GM12878 (cell line): ENCODE measurements around the gene SPSB2. TPM values are rescaled to one million over a fixed set of nuclear protein-coding genes. Genes with fewer than 3 reads are reported as not detected.

Experiments used
- ATAC-seq: fragments of 200-7000 bp; cut with Tn5 transposase; 3 replicates; pipeline ENCODE4 v1.9.1; 2020; ENCODE audit warnings: mild to moderate bottlenecking, moderate library complexity
- BruUV-seq: library from RNA; stranded (reverse); fragments of 400-500 nt; replicated peaks from 2 replicates; lab custom pipeline; 2021; lab: Mats Ljungman, UMichigan
- CTCF ChIA-PET: fragments of 300-600 bp; sonication (Branson Sonifier 250); formaldehyde crosslinking; extraction: SDS; loops from one replicate; lab custom pipeline; 2021; ENCODE audit warnings: inconsistent platforms; lab: Yijun Ruan, JAX
- POLR2A ChIA-PET: fragments of 350-600 bp; formaldehyde crosslinking; extraction: SDS; loops from one replicate; lab custom pipeline; 2021; ENCODE audit warnings: inconsistent platforms; lab: Charles Lee
- RAD21 ChIA-PET: fragments of 300-600 bp; sonication (Branson Sonifier 250); formaldehyde crosslinking; loops from one replicate; lab custom pipeline; 2023; ENCODE audit warnings: antibody characterized with exemption; ENCODE audit not compliant: unreplicated experiment; lab: Charles Lee
- SMC1A ChIA-PET: fragments of 300-600 bp; sonication (Branson Sonifier 250); formaldehyde crosslinking; loops from one replicate; lab custom pipeline; 2023; ENCODE audit not compliant: unreplicated experiment, uncharacterized antibody; lab: Charles Lee
- DNase-seq: peaks from one replicate; pipeline ENCODE4 v3.0.0-alpha.2; 2011; ENCODE audit warnings: low read depth, low spot score
- FAIRE-seq: peaks from 3 replicates; lab custom pipeline; 2011; peaks lifted over from hg19 to GRCh38; lab: Jason Lieb, UNC
- H2AFZ ChIP-seq: 2 replicates; pipeline ENCODE4 v1.6.0; 2011; ENCODE audit warnings: low read depth, low read length, control low read depth; ENCODE audit not compliant: control insufficient read depth
- H3K27ac ChIP-seq: 2 replicates; pipeline ENCODE4 v1.5.1; 2011; ENCODE audit warnings: control low read depth; ENCODE audit not compliant: control insufficient read depth, insufficient read depth
- H3K27me3 ChIP-seq, 2 experiments: replicated peaks in 1 of 2; 2 replicates each; pipeline versions ENCODE4 v1.6.0 to v1.6.1; 2011; ENCODE audit warnings: low read length in 1 of 2; ENCODE audit not compliant: control insufficient read depth in 2 of 2, insufficient read depth in 2 of 2
- H3K36me3 ChIP-seq, 2 experiments: 2 replicates each; pipeline ENCODE4 v1.5.1; 2011; ENCODE audit warnings: low read length in 1 of 2; ENCODE audit not compliant: control insufficient read depth in 2 of 2, insufficient read depth in 2 of 2
- H3K4me1 ChIP-seq: 2 replicates; pipeline ENCODE4 v1.6.1; 2011; ENCODE audit warnings: mild to moderate bottlenecking, low read length, moderate library complexity, mixed read lengths; ENCODE audit not compliant: control insufficient read depth, insufficient read depth
- H3K4me2 ChIP-seq: 2 replicates; pipeline ENCODE4 v1.6.0; 2011; ENCODE audit warnings: control low read depth; ENCODE audit not compliant: control insufficient read depth, insufficient read depth
- H3K4me3 ChIP-seq: fragments of 200-600 bp; sonication (generic); 2 replicates; pipeline ENCODE4 v1.5.1; 2016
- H3K79me2 ChIP-seq: 2 replicates; pipeline ENCODE4 v1.6.0; 2011; ENCODE audit warnings: low read length; ENCODE audit not compliant: control insufficient read depth, insufficient read depth
- H3K9ac ChIP-seq: 2 replicates; pipeline ENCODE4 v1.8.0; 2011; ENCODE audit warnings: low read length, control low read depth, mixed read lengths; ENCODE audit not compliant: control insufficient read depth, insufficient read depth
- H3K9me3 ChIP-seq: replicated peaks from 3 replicates; pipeline ENCODE4 v1.5.1; 2011; ENCODE audit warnings: mild to moderate bottlenecking, low read length; ENCODE audit not compliant: control insufficient read depth, insufficient read depth
- H4K20me1 ChIP-seq: 2 replicates; pipeline ENCODE4 v1.6.0; 2011; ENCODE audit not compliant: control insufficient read depth, insufficient read depth
- BCL11A ChIP-seq: IDR thresholded peaks from 2 replicates; pipeline ENCODE4 v1.6.1; 2011; ENCODE audit warnings: low read depth, low read length
- CBX5 ChIP-seq: sonication (generic); IDR thresholded peaks from 2 replicates; pipeline ENCODE4 v1.6.1; 2016; ENCODE audit warnings: low read depth, moderate library complexity, mild to moderate bottlenecking, inconsistent platforms
- EP300 ChIP-seq, 2 experiments: fragments of 150-350 bp in 1 of 2; IDR thresholded peaks; 2 replicates each; pipeline ENCODE4 v1.6.1; 2011 to 2012; ENCODE audit warnings: low read depth in 2 of 2, low read length in 2 of 2, borderline replicate concordance in 1 of 2, improper control_type of control experiment in 1 of 2, inconsistent platforms in 1 of 2; ENCODE audit not compliant: control insufficient read depth in 1 of 2
- IKZF1 ChIP-seq: fragments of 450-650 bp; conservative IDR thresholded peaks from 2 replicates; pipeline ENCODE4 v1.6.1; 2017; ENCODE audit warnings: antibody characterized with exemption, mild to moderate bottlenecking
- IKZF2 ChIP-seq, 2 experiments: fragments of 450-650 bp; IDR thresholded peaks; 2 replicates each; pipeline ENCODE4 v1.6.1; 2017; ENCODE audit warnings: mild to moderate bottlenecking in 2 of 2, moderate library complexity in 2 of 2
- MEF2A ChIP-seq: IDR thresholded peaks from 2 replicates; pipeline ENCODE4 v1.6.1; 2011; ENCODE audit warnings: low read depth, mild to moderate bottlenecking, low read length, moderate library complexity; ENCODE audit not compliant: insufficient read depth
- MEF2B ChIP-seq: fragments of 450-650 bp; IDR thresholded peaks from 2 replicates; pipeline ENCODE4 v1.6.1; 2018; ENCODE audit warnings: mild to moderate bottlenecking, moderate library complexity; ENCODE audit not compliant: partially characterized antibody, poor library complexity, severe bottlenecking
- RCOR1 ChIP-seq: conservative IDR thresholded peaks from 2 replicates; pipeline ENCODE4 v1.6.1; 2012; ENCODE audit warnings: low read depth, low read length, improper control_type of control experiment
- SMARCA5 ChIP-seq: fragments of 450-650 bp; IDR thresholded peaks from 2 replicates; pipeline ENCODE4 v1.6.1; 2017; ENCODE audit warnings: mild to moderate bottlenecking
- TCF3 ChIP-seq: IDR thresholded peaks from 2 replicates; pipeline ENCODE4 v1.6.1; 2012; ENCODE audit warnings: low read depth, mild to moderate bottlenecking, low read length, borderline replicate concordance; ENCODE audit not compliant: insufficient read depth
- YY1 ChIP-seq: IDR thresholded peaks from 2 replicates; pipeline ENCODE4 v1.6.1; 2011; ENCODE audit warnings: low read depth, mild to moderate bottlenecking, low read length
- ZNF217 ChIP-seq: fragments of 450-650 bp; IDR thresholded peaks from 2 replicates; pipeline ENCODE4 v1.6.1; 2017; ENCODE audit warnings: antibody characterized with exemption, mild to moderate bottlenecking
- WGBS: methylation state at CpG from one replicate; pipeline ENCODE4 v1.1.6; 2016; ENCODE audit warnings: low lambda C conversion rate; ENCODE audit not compliant: insufficient replicate concordance, insufficient coverage; ENCODE audit errors: missing lambda C conversion rate; 5-methylcytosine and 5-hydroxymethylcytosine counted together
- in situ Hi-C: fragments of 300-500 bp; cut with MboI; formaldehyde crosslinking; loops from 9 replicates; pipeline ENCODE4 v1.14.3; 2018; ENCODE audit warnings: mixed read lengths
- intact Hi-C: fragments of 100-400 bp; cut with micrococcal nuclease; formaldehyde crosslinking; loops from one replicate; pipeline ENCODE4 v1.14.2; 2022; ENCODE audit not compliant: unreplicated experiment
- polyA plus RNA-seq, 11 experiments: library from polyadenylated mRNA; depleted of rRNA in 4 of 11; unstranded in 6 of 11; stranded (reverse) in 5 of 11; fragments of >200 nt; fragmentation: Nextera tagmentation in 4 of 11; fragmentation: Illumina TruSeq in 1 of 11; extraction: Ambion mirVana in 4 of 11; extraction: Trizol in 1 of 11; gene quantifications; 1 replicate in 1 of 11; 2 replicates in 10 of 11; pipeline versions ENCODE4 v1.2.1 to v1.2.3, GENCODE V29; 2011 to 2016; ENCODE audit warnings: inconsistent platforms in 2 of 11, missing spikeins in 2 of 11, low read depth in 1 of 11
- total RNA-seq, 4 experiments: library from RNA; depleted of rRNA in 3 of 4; stranded (reverse); fragments of >200 nt in 3 of 4; fragmentation: Illumina TruSeq in 1 of 4; extraction: Trizol in 1 of 4; gene quantifications; 2 replicates each; pipeline versions ENCODE4 v1.2.1 to v1.2.3, GENCODE V29; 2013 to 2021
- TF ChIP-seq, protein P1 (sequence below): fragments of 450-650 bp; formaldehyde crosslinking; IDR thresholded peaks from 2 replicates; pipeline ENCODE4 v1.4.0; 2020; ENCODE audit warnings: mild to moderate bottlenecking, moderate library complexity
- TF ChIP-seq, protein P2 (sequence below): fragments of 450-650 bp; IDR thresholded peaks from 2 replicates; pipeline ENCODE4 v1.6.1; 2014; ENCODE audit warnings: mild to moderate bottlenecking

Gene SPSB2
- total and polyA plus RNA-seq, 10 of the 15 experiments (the other 5 are each of a cell fraction or from before 2014, with no cell fraction given) = 0.08 to 5.6 (median 2.7) TPM

DNA sequence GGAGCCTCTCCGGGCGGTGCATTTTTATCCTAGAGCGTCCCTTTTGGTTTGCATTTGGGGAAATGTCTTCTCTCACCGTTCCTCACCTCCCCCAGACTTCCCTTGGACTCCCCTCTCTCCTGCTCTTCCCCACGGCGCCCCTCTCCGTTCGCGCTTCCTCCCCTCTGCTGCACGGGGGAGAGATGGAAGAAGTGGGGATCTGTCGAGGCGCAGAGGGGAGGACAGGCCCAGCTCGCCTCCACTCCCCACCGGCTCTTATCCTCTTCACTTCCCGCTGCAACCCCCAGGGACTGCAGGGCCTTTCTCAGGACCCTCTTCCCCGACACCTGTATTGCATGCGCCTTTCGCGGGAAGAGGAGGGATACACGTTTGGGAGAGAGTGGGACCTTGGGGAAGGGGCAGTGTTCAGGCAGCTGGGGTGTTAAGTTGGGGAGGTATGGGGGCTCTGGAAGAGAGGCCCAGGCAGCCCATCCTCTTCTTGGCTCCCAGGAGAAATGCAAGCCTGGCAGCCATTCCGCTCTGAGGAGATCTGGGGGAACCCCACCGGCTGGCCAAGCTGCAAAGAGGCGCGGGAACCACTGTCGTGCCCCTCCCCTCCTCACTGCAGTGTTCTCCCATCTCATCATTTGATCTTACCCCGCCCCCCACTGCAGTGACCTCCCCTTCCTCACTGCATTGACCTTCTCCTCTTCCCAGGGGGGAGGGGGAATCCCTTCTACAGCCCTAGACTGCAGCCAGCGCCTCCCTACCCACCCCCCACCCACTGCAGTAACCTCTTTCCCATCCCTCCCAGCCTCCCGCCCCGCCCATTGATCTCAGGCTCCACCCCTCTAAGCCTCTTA lies 42.1 kb upstream of the SPSB2 start (continued):
- TF ChIP-seq IKZF1 (0 out of 2 replicates have a peak, but pooled peaks have one; percentile 7), MEF2B (peak; percentile 28), YY1 (peak; percentile 78)
- TF ChIP-seq, protein P1, sequence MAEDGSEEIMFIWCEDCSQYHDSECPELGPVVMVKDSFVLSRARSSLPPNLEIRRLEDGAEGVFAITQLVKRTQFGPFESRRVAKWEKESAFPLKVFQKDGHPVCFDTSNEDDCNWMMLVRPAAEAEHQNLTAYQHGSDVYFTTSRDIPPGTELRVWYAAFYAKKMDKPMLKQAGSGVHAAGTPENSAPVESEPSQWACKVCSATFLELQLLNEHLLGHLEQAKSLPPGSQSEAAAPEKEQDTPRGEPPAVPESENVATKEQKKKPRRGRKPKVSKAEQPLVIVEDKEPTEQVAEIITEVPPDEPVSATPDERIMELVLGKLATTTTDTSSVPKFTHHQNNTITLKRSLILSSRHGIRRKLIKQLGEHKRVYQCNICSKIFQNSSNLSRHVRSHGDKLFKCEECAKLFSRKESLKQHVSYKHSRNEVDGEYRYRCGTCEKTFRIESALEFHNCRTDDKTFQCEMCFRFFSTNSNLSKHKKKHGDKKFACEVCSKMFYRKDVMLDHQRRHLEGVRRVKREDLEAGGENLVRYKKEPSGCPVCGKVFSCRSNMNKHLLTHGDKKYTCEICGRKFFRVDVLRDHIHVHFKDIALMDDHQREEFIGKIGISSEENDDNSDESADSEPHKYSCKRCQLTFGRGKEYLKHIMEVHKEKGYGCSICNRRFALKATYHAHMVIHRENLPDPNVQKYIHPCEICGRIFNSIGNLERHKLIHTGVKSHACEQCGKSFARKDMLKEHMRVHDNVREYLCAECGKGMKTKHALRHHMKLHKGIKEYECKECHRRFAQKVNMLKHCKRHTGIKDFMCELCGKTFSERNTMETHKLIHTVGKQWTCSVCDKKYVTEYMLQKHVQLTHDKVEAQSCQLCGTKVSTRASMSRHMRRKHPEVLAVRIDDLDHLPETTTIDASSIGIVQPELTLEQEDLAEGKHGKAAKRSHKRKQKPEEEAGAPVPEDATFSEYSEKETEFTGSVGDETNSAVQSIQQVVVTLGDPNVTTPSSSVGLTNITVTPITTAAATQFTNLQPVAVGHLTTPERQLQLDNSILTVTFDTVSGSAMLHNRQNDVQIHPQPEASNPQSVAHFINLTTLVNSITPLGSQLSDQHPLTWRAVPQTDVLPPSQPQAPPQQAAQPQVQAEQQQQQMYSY (CRISPR knock-in tag) = no peak
- TF ChIP-seq, all 136 proteins: peak for 8

DNA sequence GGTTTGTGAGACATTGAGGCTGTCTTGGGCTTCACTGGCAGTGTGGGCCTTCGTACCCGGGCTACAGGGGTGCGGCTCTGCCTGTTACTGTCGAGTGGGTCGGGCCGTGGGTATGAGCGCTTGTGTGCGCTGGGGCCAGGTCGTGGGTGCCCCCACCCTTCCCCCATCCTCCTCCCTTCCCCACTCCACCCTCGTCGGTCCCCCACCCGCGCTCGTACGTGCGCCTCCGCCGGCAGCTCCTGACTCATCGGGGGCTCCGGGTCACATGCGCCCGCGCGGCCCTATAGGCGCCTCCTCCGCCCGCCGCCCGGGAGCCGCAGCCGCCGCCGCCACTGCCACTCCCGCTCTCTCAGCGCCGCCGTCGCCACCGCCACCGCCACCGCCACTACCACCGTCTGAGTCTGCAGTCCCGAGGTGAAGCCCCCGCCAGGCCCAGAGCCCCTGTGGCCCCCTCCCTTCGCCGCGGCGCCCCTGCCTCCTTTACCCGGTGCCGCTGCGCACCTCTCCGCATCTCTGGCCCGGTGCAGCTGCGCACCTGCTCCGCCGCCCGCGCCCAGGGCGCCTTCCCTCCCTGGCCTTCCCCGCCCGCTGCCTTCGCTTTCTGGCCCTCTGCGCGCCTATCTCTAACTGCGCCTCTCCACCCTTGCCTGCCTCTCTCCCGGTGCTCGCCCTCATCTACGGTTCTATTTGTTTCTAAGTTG lies 41.3 kb upstream of the SPSB2 start, which contains the start of gene ENO2:
Gene ENO2 (plus strand): TSS at position 335 of the 701 bp plus-strand sequence. CDS start 1,253 bp downstream, outside the sequence.
- 2% methylated on average over 47 of the region's 68 CpGs for WGBS
- Histone ChIP-seq H3K4me3 (peak within 1 kb of the TSS; percentile 100), H3K36me3 (peaks cover 2 to 6% of the 10 kb centered on the region in 2 experiments; a peak in 2 of 4 replicates), H3K27ac (peak within 1 kb of the TSS; percentile 59), H3K27me3 (no peaks in the 10 kb centered on the region), H2AFZ (peak within 1 kb of the TSS; percentile 81), H3K9me3 (no peaks in the 10 kb centered on the region), H3K79me2 (peaks cover 23% of the 10 kb centered on the region), H4K20me1 (no peaks in the 10 kb centered on the region), H3K9ac (peak within 1 kb of the TSS; percentile 83), H3K4me2 (peak within 1 kb of the TSS; percentile 97), H3K4me1 (peaks cover 8% of the 10 kb centered on the region; the same call in 1 of the 2 replicates)
- SMC1A ChIA-PET = interaction anchor here (1.0 to 3.1 kb wide), 3 partner anchors 11 to 30 kb away, joined by 3 to 16 read pairs (median 5); partner anchors contain the start of gene C12orf57
- no peak for DNase-seq
- in situ Hi-C loops = no loop called here
- POLR2A ChIA-PET = interaction anchor here (0.6 to 3.0 kb wide), 11 partner anchors 9 to 169 kb away, joined by 3 to 14 read pairs (median 5); partner anchors contain the start of genes C12orf57, RNU7-1 and SPSB2
- CTCF ChIA-PET = interaction anchor here (4.2 to 4.6 kb wide), 2 partner anchors 10 to 42 kb away, joined by 18 to 20 read pairs; partner anchors contain the start of gene SPSB2
- FAIRE-seq = no peak
- BruUV-seq = no TSS peak
- ATAC-seq = peak; percentile 92
- RAD21 ChIA-PET = interaction anchor here (1.9 kb wide), 1 partner anchor 23 kb away, joined by 7 read pairs; no protein-coding TSS in a partner anchor
- intact Hi-C loops = no loop called here
- TF ChIP-seq, protein P2, sequence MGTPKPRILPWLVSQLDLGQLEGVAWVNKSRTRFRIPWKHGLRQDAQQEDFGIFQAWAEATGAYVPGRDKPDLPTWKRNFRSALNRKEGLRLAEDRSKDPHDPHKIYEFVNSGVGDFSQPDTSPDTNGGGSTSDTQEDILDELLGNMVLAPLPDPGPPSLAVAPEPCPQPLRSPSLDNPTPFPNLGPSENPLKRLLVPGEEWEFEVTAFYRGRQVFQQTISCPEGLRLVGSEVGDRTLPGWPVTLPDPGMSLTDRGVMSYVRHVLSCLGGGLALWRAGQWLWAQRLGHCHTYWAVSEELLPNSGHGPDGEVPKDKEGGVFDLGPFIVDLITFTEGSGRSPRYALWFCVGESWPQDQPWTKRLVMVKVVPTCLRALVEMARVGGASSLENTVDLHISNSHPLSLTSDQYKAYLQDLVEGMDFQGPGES = no peak
- TF ChIP-seq CBX5 = no peak
- no peak for TF ChIP-seq IKZF2 (IDR thresholded peaks at IDR 0.05)
- no peak for TF ChIP-seq RCOR1
- 0 out of 2 replicates have a peak, but pooled peaks have one; percentile 15 for TF ChIP-seq TCF3
- no peak for TF ChIP-seq MEF2A
- TF ChIP-seq BCL11A = no peak
- no peak for TF ChIP-seq ZNF217
- peak; percentile 28; the same call in 1 of the 2 replicates for TF ChIP-seq SMARCA5
- no peak for TF ChIP-seq EP300 (IDR thresholded peaks at IDR 0.05; ENCODE audit: borderline replicate concordance in 1 of 2, control insufficient read depth in 1 of 2, low read depth in 2 of 2, low read length in 2 of 2)
